K562 (cell line): ENCODE data around the gene ANAPC2. TPM values are rescaled to one million over a fixed set of nuclear protein-coding genes. Genes with fewer than 3 reads are reported as not detected.

ENCODE experiments used
- ATAC-seq: fragments of 200-7000 bp; cut with Tn5 transposase; 3 replicates; pipeline ENCODE4 v1.9.1; 2020; ENCODE audit warnings: moderate library complexity
- BruUV-seq: library from RNA; stranded (reverse); fragments of 400-500 nt; replicated peaks from 2 replicates; lab custom pipeline; 2021; lab: Mats Ljungman, UMichigan
- CTCF ChIA-PET: fragments of 300-600 bp; formaldehyde crosslinking; extraction: SDS; loops from one replicate; lab custom pipeline; 2021; ENCODE audit warnings: low intra/inter-chr PET ratio; lab: Yijun Ruan, JAX
- POLR2A ChIA-PET: fragments of 300-600, 350-650 bp; sonication (Branson Sonifier 250); formaldehyde crosslinking; extraction: SDS; loops from one replicate; lab custom pipeline; 2021; ENCODE audit warnings: antibody characterized with exemption, inconsistent platforms; lab: Yijun Ruan, JAX
- DNase-seq, 4 experiments: peaks; one replicate each; pipeline versions ENCODE4 v3.0.0 to v3.0.0-alpha.2; 2011 to 2018; ENCODE audit warnings: low spot score in 3 of 4, mixed read lengths in 3 of 4; ENCODE audit errors: extremely low read depth in 1 of 4
- FAIRE-seq: peaks from 2 replicates; lab custom pipeline; 2011; peaks lifted over from hg19 to GRCh38; lab: Jason Lieb, UNC
- H2AFZ ChIP-seq: 2 replicates; pipeline ENCODE4 v1.6.0; 2011; ENCODE audit warnings: low read depth, low read length, control low read depth, inconsistent platforms
- H3K27ac ChIP-seq: fragments of 200-600 bp; 3 replicates; pipeline ENCODE4 v1.8.0; 2011; ENCODE audit warnings: low read depth, mild to moderate bottlenecking, control low read depth, inconsistent platforms, low read length, moderate library complexity, mixed read lengths; ENCODE audit errors: extremely low read depth
- H3K27me3 ChIP-seq, 2 experiments: fragments of 300-600 bp in 1 of 2; 2 replicates in 1 of 2; 3 replicates in 1 of 2; pipeline versions ENCODE4 v1.6.0 to v1.8.0; 2011; ENCODE audit warnings: inconsistent platforms in 2 of 2, low read length in 2 of 2, mild to moderate bottlenecking in 1 of 2, mixed read lengths in 1 of 2, moderate library complexity in 1 of 2; ENCODE audit not compliant: control insufficient read depth in 2 of 2, insufficient read depth in 2 of 2
- H3K36me3 ChIP-seq: fragments of 300-600 bp; 3 replicates; pipeline ENCODE4 v1.8.0; 2011; ENCODE audit warnings: mild to moderate bottlenecking, low read length, inconsistent platforms; ENCODE audit not compliant: control insufficient read depth, insufficient read depth
- H3K4me1 ChIP-seq, 2 experiments: fragments of 200-600 bp in 1 of 2; replicated peaks in 1 of 2; 2 replicates in 1 of 2; 3 replicates in 1 of 2; pipeline versions ENCODE4 v1.5.1 to v1.8.0; 2011; ENCODE audit warnings: inconsistent platforms in 2 of 2, low read length in 2 of 2, mild to moderate bottlenecking in 1 of 2, mixed read lengths in 1 of 2, moderate library complexity in 1 of 2; ENCODE audit not compliant: control insufficient read depth in 2 of 2, insufficient read depth in 2 of 2
- H3K4me2 ChIP-seq: 2 replicates; pipeline ENCODE4 v1.6.1; 2011; ENCODE audit warnings: low read length, control low read depth, inconsistent platforms, mixed read lengths; ENCODE audit not compliant: insufficient read depth
- H3K4me3 ChIP-seq: fragments of 200-600 bp; sonication (generic), shearing (Covaris generic); 2 replicates; pipeline ENCODE4 v1.5.1; 2016; ENCODE audit warnings: control low read depth, inconsistent platforms
- H3K79me2 ChIP-seq: fragments of 200-600 bp; 3 replicates; pipeline ENCODE4 v1.8.0; 2011; ENCODE audit warnings: low read length, inconsistent platforms; ENCODE audit not compliant: control insufficient read depth, insufficient read depth
- H3K9ac ChIP-seq, 2 experiments: 2 replicates each; pipeline versions ENCODE4 v1.6.0 to v1.6.1; 2011; ENCODE audit warnings: low read depth in 2 of 2, low read length in 2 of 2, control low read depth in 1 of 2, inconsistent platforms in 1 of 2, mild to moderate bottlenecking in 1 of 2, mixed read lengths in 1 of 2; ENCODE audit not compliant: insufficient read depth in 1 of 2
- H3K9me1 ChIP-seq: one replicate; pipeline ENCODE4 v1.6.0; 2011; ENCODE audit warnings: inconsistent platforms, mild to moderate bottlenecking, low read length, moderate library complexity; ENCODE audit not compliant: control insufficient read depth, insufficient read depth
- H3K9me3 ChIP-seq: replicated peaks from 2 replicates; pipeline ENCODE4 v1.5.1; 2011; ENCODE audit warnings: low read depth, low read length, inconsistent platforms; ENCODE audit not compliant: control insufficient read depth, insufficient read depth
- H4K20me1 ChIP-seq: replicated peaks from 2 replicates; pipeline ENCODE4 v1.6.1; 2011; ENCODE audit warnings: low read length, inconsistent platforms, mixed read lengths; ENCODE audit not compliant: control insufficient read depth, insufficient read depth
- ATF3 ChIP-seq, 2 experiments: fragments of 450-650 bp in 1 of 2; sonication (generic) in 1 of 2; formaldehyde crosslinking in 1 of 2; IDR thresholded peaks in 1 of 2; conservative IDR thresholded peaks in 1 of 2; 2 replicates each; pipeline versions ENCODE4 v1.6.1 to v1.8.1; 2016 to 2023; ENCODE audit warnings: mild to moderate bottlenecking in 2 of 2, moderate library complexity in 2 of 2, inconsistent platforms in 1 of 2, missing genetic modification reagents in 1 of 2
- HMGN3 ChIP-seq: IDR thresholded peaks from 2 replicates; pipeline ENCODE4 v1.6.1; 2011; ENCODE audit warnings: borderline replicate concordance, low read depth, mild to moderate bottlenecking, mixed read lengths, low read length; ENCODE audit not compliant: insufficient read length; ENCODE audit errors: extremely low read depth
- NFIC ChIP-seq: fragments of 450-650 bp; IDR thresholded peaks from 2 replicates; pipeline ENCODE4 v1.6.1; 2017; ENCODE audit warnings: mild to moderate bottlenecking, inconsistent platforms
- RBFOX2 ChIP-seq: fragments of 200-400 bp; formaldehyde crosslinking; IDR thresholded peaks from 2 replicates; pipeline ENCODE4 v1.6.1; 2017; ENCODE audit warnings: low read depth, mild to moderate bottlenecking, low read length, moderate library complexity
- ZBTB33 ChIP-seq: sonication (generic); formaldehyde crosslinking; IDR thresholded peaks from 2 replicates; pipeline ENCODE4 v1.8.1; 2023; ENCODE audit warnings: mild to moderate bottlenecking, missing genetic modification reagents
- ZNF274 ChIP-seq: IDR thresholded peaks from 2 replicates; pipeline ENCODE4 v1.6.1; 2011; ENCODE audit warnings: low read depth, mild to moderate bottlenecking, low read length, moderate library complexity, borderline replicate concordance
- WGBS: fragments of 100-300 bp; shearing (Covaris generic); methylation state at CpG from one replicate; pipeline ENCODE4 v1.1.6; 2016; ENCODE audit warnings: low coverage, mixed read lengths; ENCODE audit not compliant: insufficient coverage; ENCODE audit errors: missing lambda C conversion rate; 5-methylcytosine and 5-hydroxymethylcytosine counted together
- in situ Hi-C: fragments of 300-500 bp; cut with MboI; formaldehyde crosslinking; loops from 4 replicates; pipeline ENCODE4 v1.15.0; 2018; ENCODE audit warnings: inconsistent platforms, mixed read lengths
- intact Hi-C: fragments of 100-400 bp; cut with micrococcal nuclease; formaldehyde crosslinking; loops from 2 replicates; pipeline ENCODE4 v1.14.2; 2022
- polyA plus RNA-seq, 8 experiments: library from polyadenylated mRNA; depleted of rRNA in 4 of 8; stranded (reverse) in 5 of 8; unstranded in 3 of 8; fragments of >200 nt; fragmentation: Nextera tagmentation in 2 of 8; fragmentation: Illumina TruSeq in 1 of 8; extraction: Ambion mirVana in 2 of 8; extraction: Trizol in 1 of 8; gene quantifications; 2 replicates each; pipeline versions ENCODE4 v1.2.1 to v1.2.3, GENCODE V29; 2011 to 2014; ENCODE audit warnings: inconsistent platforms in 1 of 8, missing spikeins in 1 of 8
- total RNA-seq, 7 experiments: library from RNA; depleted of rRNA in 6 of 7; stranded (reverse); fragments of >200 nt in 6 of 7; fragmentation: Illumina TruSeq in 2 of 7; extraction: Trizol in 2 of 7; gene quantifications; 2 replicates each; pipeline versions ENCODE4 v1.2.1 to v1.2.3, GENCODE V29; 2011 to 2021; ENCODE audit warnings: low replicate concordance in 1 of 7

The ANAPC2 gene
- total and polyA plus RNA-seq, 9 of the 15 experiments (the other 6 are each of a cell fraction or from before 2014, with no cell fraction given) = 0.11 to 56.5 (median 17.1) TPM; not detected in 1

GRCh38 chr9:137182836-137183235 is 5.5 kb downstream of the ANAPC2 start:
- Histone ChIP-seq H2AFZ (no peak overlapping the region), H3K36me3 (peaks cover 79% of the 10 kb centered on the region; the same call in 2 of the 3 replicates), H3K27me3 (no peaks in the 10 kb centered on the region), H3K9me3 (no peaks in the 10 kb centered on the region), H3K4me1 (peaks cover 14 to 80% of the 10 kb centered on the region in 2 experiments), H3K4me2 (no peak overlapping the region), H3K79me2 (peaks cover 18% of the 10 kb centered on the region), H4K20me1 (peaks cover 8% of the 10 kb centered on the region), H3K27ac (no peak overlapping the region), H3K9me1 (no peaks in the 10 kb centered on the region), H3K9ac (peak overlapping the region in 1 of 2 experiments; percentile 35; a peak in 2 of 4 replicates)
- POLR2A ChIA-PET = interaction anchor here (1.1 kb wide), 1 partner anchor 16 kb away, joined by 4 read pairs; no protein-coding TSS in a partner anchor
- CTCF ChIA-PET = no interaction called here
- no peak for ATAC-seq
- BruUV-seq = no TSS peak
- in situ Hi-C loops (no loop called here), intact Hi-C loops (no loop called here)
- DNase-seq = no peak
- whole genome bisulfite sequencing = 90% methylated on average over 13 of the region's 17 CpGs
- no peak for FAIRE-seq
- TF ChIP-seq RBFOX2 (0 out of 2 replicates have a peak, but pooled peaks have one; percentile 8), ATF3 (IDR thresholded peaks at IDR 0.05) (0 out of 2 replicates have a peak, but pooled peaks have one; percentile 13), ATF3 (CRISPR knock-in tag; conservative IDR thresholded peaks at IDR 0.05) (no peak), HMGN3 (peak; percentile 25), ZBTB33 (CRISPR knock-in tag) (peak; percentile 58; the same call in 1 of the 2 replicates), ZNF274 (no peak), NFIC (no peak)
- TF ChIP-seq, all 486 proteins: peak for 4
- no peak overlapping the region for H3K4me3 ChIP-seq
